ENCODE data around the gene EFHD2. TPM values are rescaled to one million over a fixed set of nuclear protein-coding genes. Genes with fewer than 3 reads are reported as not detected.

The EFHD2 gene
- 213 to 310 TPM (median 296 TPM) in 5 replicates for total RNA-seq (2022; extraction: Qiagen RNA extraction)

GRCh38 chr1:15409388-15410222 lies at the start of gene EFHD2:
Gene EFHD2, plus strand, starts transcription at chr1:15409888. Its CDS starts 84 bp downstream, at chr1:15409972.

GRCh38 chr1:15456313-15456954 lies 46.7 kb downstream of the EFHD2 start, which contains the start of gene CELA2A:
Gene CELA2A, plus strand, starts transcription at chr1:15456732. Its CDS starts 22 bp downstream, at chr1:15456754.

GRCh38 chr1:15475752-15476314 lies 66.1 kb downstream of the EFHD2 start, which contains the start of gene CELA2B:
Gene CELA2B, plus strand, starts transcription at chr1:15476104. Its CDS starts 22 bp downstream, at chr1:15476126.

Other genes with a start within 250 kb of the EFHD2 start
- 0.39 to 0.77 TPM (median 0.62 TPM) in 5 replicates for gene FHAD1, start 162.7 kb upstream of the EFHD2 start, total RNA-seq (2022; extraction: Qiagen RNA extraction)
- gene CTRC, start 28.6 kb downstream of the EFHD2 start, total RNA-seq (2022; extraction: Qiagen RNA extraction) = 1.1 to 1.9 TPM (median 1.6 TPM) in 5 replicates
- gene CELA2A, start 46.8 kb downstream of the EFHD2 start, total RNA-seq (2022; extraction: Qiagen RNA extraction) = not detected in 5 replicates
- 0.14 to 0.16 TPM in 2 of 5 replicates, not detected in the others for gene CELA2B, start 66.2 kb downstream of the EFHD2 start, total RNA-seq (2022; extraction: Qiagen RNA extraction)
- 5.2 to 6.5 TPM (median 5.7 TPM) in 5 replicates for gene CASP9, start 114.3 kb downstream of the EFHD2 start, total RNA-seq (2022; extraction: Qiagen RNA extraction)
- 4.0 to 5.6 TPM (median 4.4 TPM) in 5 replicates for gene DNAJC16, start 117.0 kb downstream of the EFHD2 start, total RNA-seq (2022; extraction: Qiagen RNA extraction)
- 6.0 to 7.2 TPM (median 6.7 TPM) in 5 replicates for gene AGMAT, start 175.2 kb downstream of the EFHD2 start, total RNA-seq (2022; extraction: Qiagen RNA extraction)
- 6.6 to 8.1 TPM (median 7.5 TPM) in 5 replicates for gene DDI2, start 207.6 kb downstream of the EFHD2 start, total RNA-seq (2022; extraction: Qiagen RNA extraction)

Data from A549 treated with AZD2906 at 1 μM for 4 hours (cell line).